Ishikawa (cell line): ENCODE data around the gene GPRC5D.
A peak's percentile ranks its signal among the peaks of the same experiment; 100 is the strongest.

Source experiments
- CEBPB ChIP-seq: IDR thresholded peaks from 2 replicates; pipeline ENCODE4 v1.6.1; 2012
- CREB1 ChIP-seq: IDR thresholded peaks from 2 replicates; pipeline ENCODE4 v1.6.1; 2012; ENCODE audit warnings: low read depth
- EGR1 ChIP-seq: IDR thresholded peaks from 2 replicates; pipeline ENCODE4 v1.6.1; 2012
- EP300 ChIP-seq: IDR thresholded peaks from 2 replicates; pipeline ENCODE4 v1.6.1; 2012; ENCODE audit warnings: borderline replicate concordance
- FOXM1 ChIP-seq: IDR thresholded peaks from 2 replicates; pipeline ENCODE4 v1.6.1; 2012; ENCODE audit warnings: low read depth, borderline replicate concordance
- MAX ChIP-seq: IDR thresholded peaks from 2 replicates; pipeline ENCODE4 v1.6.1; 2012
- NFIC ChIP-seq: IDR thresholded peaks from 2 replicates; pipeline ENCODE4 v1.6.1; 2012
- RAD21 ChIP-seq: IDR thresholded peaks from 2 replicates; pipeline ENCODE4 v1.6.1; 2012; ENCODE audit warnings: low read depth
- TAF1 ChIP-seq: IDR thresholded peaks from 2 replicates; pipeline ENCODE4 v1.6.1; 2012; ENCODE audit warnings: low read depth, mild to moderate bottlenecking
- TCF12 ChIP-seq: IDR thresholded peaks from 2 replicates; pipeline ENCODE4 v1.6.1; 2012; ENCODE audit warnings: low read depth
- TEAD4 ChIP-seq: IDR thresholded peaks from 2 replicates; pipeline ENCODE4 v1.6.1; 2012
- USF1 ChIP-seq: IDR thresholded peaks from 2 replicates; pipeline ENCODE4 v1.6.1; 2012
- YY1 ChIP-seq: IDR thresholded peaks from 2 replicates; pipeline ENCODE4 v1.6.1; 2012; ENCODE audit warnings: low read depth
- ZBTB7A ChIP-seq: IDR thresholded peaks from 2 replicates; pipeline ENCODE4 v1.6.1; 2012; ENCODE audit warnings: low read depth
- TF ChIP-seq, protein P1 (sequence below): IDR thresholded peaks from 2 replicates; pipeline ENCODE4 v1.6.1; 2012; ENCODE audit warnings: low read depth, mild to moderate bottlenecking

Gene GPRC5D

DNA sequence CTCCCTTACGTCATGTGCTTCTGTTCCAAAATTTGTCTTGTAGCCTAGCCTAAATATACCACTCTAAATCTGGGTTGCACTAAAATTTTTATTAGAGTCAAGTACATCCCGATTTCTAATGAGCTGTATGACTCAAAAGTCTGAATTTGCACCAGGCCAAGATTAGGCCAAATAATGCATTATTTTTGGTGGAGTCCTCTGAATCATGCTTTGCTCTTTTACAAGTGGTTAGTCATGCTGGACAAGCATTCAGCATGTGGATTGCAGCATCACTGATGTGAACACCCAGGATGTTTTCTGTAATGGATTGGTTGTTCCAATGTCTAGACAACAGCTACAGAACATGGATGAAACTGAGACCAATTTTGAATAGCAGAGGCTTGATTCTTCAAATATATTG is 24.4 kb upstream of the GPRC5D start:
- TF ChIP-seq EP300, result no peak
- no peak for TF ChIP-seq TEAD4

- TF ChIP-seq YY1 (no peak), TAF1 (no peak), RAD21 (peak; percentile 73), FOXM1 (no peak)
Measured at GRCh38 chr12:12975322-12976077, 23.5 kb upstream of the GPRC5D start.

DNA sequence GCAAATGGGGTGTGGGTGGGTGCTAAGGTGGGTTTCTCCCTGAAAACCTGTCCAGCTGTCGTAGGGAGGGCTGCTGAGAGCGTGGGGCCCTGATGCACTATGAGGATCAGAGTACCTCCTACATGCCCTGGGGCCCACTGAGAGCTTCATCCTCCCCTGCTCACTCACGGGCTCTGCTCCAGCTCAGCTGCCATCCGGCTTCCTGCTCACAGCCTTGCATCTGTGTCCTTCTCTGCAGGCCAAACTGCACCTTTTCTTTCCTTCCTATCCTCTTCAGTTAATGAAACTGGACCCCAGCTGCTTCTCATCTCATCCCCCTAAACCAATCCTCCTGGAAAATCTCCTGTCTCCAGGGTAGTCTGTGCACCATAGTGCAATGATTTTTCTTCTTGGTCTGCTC is 22.2 kb upstream of the GPRC5D start:
- no peak for TF ChIP-seq YY1
- no peak for TF ChIP-seq EGR1
- TF ChIP-seq TEAD4, result no peak
- TF ChIP-seq, protein P1, sequence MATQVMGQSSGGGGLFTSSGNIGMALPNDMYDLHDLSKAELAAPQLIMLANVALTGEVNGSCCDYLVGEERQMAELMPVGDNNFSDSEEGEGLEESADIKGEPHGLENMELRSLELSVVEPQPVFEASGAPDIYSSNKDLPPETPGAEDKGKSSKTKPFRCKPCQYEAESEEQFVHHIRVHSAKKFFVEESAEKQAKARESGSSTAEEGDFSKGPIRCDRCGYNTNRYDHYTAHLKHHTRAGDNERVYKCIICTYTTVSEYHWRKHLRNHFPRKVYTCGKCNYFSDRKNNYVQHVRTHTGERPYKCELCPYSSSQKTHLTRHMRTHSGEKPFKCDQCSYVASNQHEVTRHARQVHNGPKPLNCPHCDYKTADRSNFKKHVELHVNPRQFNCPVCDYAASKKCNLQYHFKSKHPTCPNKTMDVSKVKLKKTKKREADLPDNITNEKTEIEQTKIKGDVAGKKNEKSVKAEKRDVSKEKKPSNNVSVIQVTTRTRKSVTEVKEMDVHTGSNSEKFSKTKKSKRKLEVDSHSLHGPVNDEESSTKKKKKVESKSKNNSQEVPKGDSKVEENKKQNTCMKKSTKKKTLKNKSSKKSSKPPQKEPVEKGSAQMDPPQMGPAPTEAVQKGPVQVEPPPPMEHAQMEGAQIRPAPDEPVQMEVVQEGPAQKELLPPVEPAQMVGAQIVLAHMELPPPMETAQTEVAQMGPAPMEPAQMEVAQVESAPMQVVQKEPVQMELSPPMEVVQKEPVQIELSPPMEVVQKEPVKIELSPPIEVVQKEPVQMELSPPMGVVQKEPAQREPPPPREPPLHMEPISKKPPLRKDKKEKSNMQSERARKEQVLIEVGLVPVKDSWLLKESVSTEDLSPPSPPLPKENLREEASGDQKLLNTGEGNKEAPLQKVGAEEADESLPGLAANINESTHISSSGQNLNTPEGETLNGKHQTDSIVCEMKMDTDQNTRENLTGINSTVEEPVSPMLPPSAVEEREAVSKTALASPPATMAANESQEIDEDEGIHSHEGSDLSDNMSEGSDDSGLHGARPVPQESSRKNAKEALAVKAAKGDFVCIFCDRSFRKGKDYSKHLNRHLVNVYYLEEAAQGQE, result no peak
- no peak for TF ChIP-seq EP300
- no peak for TF ChIP-seq NFIC

- no peak for TF ChIP-seq FOXM1
- no peak for TF ChIP-seq CEBPB
Measured at GRCh38 chr12:12973019-12973418, 21.0 kb upstream of the GPRC5D start.

GRCh38 chr12:12965836-12966235 is 13.9 kb upstream of the GPRC5D start:
- no peak for TF ChIP-seq EP300
- TF ChIP-seq NFIC, result no peak
- no peak for TF ChIP-seq RAD21
- TF ChIP-seq ZBTB7A, result no peak
- no peak for TF ChIP-seq EGR1
- TF ChIP-seq TAF1, result no peak
- TF ChIP-seq CEBPB, result no peak
- TF ChIP-seq YY1, result no peak
- no peak for TF ChIP-seq FOXM1
- no peak for TF ChIP-seq TEAD4
- TF ChIP-seq, protein P1, result no peak
- no peak for TF ChIP-seq MAX
- TF ChIP-seq TCF12, result no peak
- TF ChIP-seq CREB1, result no peak
- no peak for TF ChIP-seq USF1

DNA sequence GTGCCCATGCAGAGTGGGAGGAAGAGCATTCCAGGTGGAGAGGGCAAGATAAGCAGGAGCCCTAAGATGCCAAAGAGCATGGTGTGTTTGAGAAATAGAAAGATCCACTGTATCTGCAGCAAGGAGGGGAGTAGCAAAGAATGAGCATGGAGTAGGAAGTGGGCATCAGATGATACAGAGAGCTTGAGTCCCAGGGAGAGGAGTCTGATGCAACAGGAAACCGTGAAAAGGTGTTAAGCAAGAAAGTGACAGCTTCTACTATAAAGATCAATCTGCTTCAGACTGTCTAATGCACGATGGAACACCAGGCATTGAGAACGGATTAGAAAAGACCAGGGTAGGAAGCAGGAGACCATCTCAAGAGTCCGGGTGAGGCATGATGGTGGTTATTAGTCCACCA is 12.3 kb upstream of the GPRC5D start:
- no peak for TF ChIP-seq CREB1
- no peak for TF ChIP-seq USF1
- TF ChIP-seq TAF1, result no peak
- TF ChIP-seq TEAD4, result no peak
- TF ChIP-seq FOXM1, result no peak
- no peak for TF ChIP-seq MAX

DNA sequence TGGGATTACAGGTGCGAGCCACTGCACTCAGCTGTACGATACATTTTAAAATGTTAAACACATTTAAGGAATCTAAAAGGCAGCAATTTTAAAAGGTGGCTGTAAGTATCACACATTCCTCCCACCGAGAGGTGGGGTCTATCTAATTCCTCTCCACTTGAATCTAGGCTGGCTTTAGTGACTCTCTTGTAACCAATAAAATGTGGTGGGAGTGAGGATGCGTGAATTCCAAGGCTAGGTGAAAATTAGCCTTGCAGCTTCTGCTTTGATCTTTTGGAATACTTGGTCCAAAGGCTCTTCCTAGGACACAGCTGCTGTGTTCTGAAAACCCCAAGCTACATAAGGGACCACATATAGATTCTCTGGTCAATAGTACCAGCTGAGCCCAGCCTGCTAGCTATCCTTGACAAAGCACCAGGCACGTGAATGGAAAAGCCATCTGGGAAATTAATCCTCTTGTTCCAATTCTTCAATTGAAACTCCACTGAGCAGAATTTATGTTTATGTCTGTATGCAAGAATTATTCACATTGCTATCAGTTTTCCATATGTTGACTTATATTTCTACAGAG is 8.8 kb upstream of the GPRC5D start:
- no peak for TF ChIP-seq CREB1
- TF ChIP-seq USF1, result no peak
- TF ChIP-seq MAX, result no peak
- TF ChIP-seq TAF1, result no peak
- no peak for TF ChIP-seq CEBPB
- TF ChIP-seq, protein P1, result no peak
- no peak for TF ChIP-seq FOXM1
- TF ChIP-seq ZBTB7A, result no peak
- TF ChIP-seq NFIC, result no peak
- no peak for TF ChIP-seq TEAD4
- no peak for TF ChIP-seq EGR1
- TF ChIP-seq RAD21, result no peak
- no peak for TF ChIP-seq TCF12
- TF ChIP-seq YY1, result no peak
- TF ChIP-seq EP300, result no peak
